Measurements from ENCODE around the gene TMOD1. TPM values are rescaled to one million over a fixed set of nuclear protein-coding genes. Genes with fewer than 3 reads are reported as not detected.
"Not testable (repeated sequence)": the region's sequence is repeated elsewhere in the genome, so short reads cannot be mapped to it uniquely, and the experiment has no call there.

Gene TMOD1
- total RNA-seq, 1 experiment from 2014 or later, result not detected

- in situ Hi-C loops (cut with HindIII; ENCODE audit: low sequenced_read_pairs), result no loop called here
- no peak for DNase-seq (ENCODE audit: low spot score)
These were observed 103.6 kb downstream of the TMOD1 start for GRCh38 chr9:97604901-97605645.

DNA sequence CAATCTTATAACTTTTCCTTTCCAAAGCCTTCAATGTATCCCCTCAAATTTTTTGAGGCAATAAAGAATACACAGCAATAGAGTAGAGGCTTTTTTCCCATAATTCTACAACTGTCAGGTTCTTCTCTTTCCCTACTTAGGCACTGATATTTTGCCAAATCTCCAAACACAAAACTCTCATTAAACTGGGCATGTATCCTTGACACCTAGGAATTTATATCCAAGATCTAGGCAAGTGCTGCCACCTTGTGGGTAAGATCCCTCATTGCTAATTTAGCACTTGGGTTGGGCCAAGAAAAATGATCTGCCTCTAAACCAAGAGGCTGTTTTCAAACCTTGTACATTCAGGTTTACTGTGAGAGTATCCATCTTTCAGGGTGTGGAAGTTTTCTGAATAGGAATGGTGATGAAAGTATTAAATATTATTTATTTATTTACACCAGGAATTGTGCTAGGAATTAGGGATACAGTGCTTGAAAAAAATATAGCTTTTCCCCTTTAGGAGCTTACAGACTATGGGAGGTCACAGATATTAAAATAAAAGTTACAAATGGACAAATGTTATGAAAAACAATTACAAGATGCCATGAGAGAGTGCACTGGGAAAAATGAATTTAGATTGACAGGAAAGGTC, 114.1 kb downstream of the TMOD1 start:
- peak; percentile 89 for DNase-seq (ENCODE audit: low spot score)
- in situ Hi-C loops (cut with HindIII; ENCODE audit: low sequenced_read_pairs), result no loop called here

DNA sequence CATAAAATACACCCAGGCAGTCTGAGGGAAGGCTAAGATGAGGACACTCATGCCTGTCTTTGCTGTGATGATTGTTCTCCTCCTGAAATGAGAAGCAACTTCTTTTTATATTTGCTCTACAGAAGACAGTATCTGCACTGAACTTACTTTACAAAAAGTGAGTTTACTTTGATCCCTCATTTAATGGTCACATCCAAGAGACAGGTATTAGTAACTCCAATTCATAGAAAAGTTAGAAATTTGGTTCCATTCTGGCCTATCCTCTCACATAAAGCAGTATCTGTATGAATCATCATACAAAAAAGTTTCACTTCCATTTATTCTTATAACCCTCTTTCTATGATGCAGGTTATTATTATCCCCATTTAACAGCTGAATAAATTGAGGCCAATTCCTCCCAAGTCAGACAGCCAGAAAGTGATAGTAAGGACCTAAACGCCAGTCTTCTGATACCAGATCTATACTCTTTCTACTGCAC, 116.5 kb downstream of the TMOD1 start:
- no peak for DNase-seq (ENCODE audit: low spot score)
- in situ Hi-C loops (cut with HindIII; ENCODE audit: low sequenced_read_pairs), result no loop called here

DNA sequence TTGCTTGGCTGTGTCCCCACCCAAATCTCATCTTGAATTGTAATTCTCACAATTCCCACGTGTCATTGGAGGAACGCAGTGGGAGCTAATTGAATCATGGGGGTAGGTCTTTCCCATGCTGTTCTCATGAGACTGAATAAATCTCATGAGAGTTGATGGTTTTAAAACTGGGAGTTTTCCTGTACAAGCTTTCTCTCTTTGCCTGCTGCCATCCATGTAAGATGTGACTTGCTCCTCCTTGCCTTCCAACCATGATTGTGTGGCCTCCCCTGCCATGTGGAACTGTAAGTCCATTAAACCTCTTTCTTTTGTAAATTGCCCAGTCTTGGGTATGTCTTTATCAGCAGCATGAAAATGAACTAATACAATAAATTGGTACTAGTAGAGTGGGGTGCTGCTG, 118.6 kb downstream of the TMOD1 start:
- DNase-seq (ENCODE audit: low spot score); in situ Hi-C loops (cut with HindIII; ENCODE audit: low sequenced_read_pairs): not testable (repeated sequence)

DNA sequence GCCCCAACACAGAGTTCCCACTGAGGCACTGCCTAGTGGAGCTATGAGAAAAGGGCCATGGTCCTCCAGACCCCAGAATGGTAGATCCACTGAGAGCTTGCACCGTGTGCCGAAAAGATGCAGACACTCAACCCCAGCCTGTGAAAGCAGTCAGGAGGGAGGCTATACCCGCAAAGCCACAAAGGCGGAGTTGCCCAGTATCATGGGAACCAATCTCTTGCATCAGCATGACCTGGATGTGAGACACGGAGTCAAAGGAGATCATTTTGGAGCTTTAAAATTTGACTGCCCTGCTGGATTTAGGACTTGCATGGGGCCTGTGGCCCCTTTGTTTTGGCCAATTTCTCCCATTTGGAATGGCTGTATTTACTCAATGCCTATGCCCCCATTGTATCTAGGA, 121.0 kb downstream of the TMOD1 start:
- DNase-seq (ENCODE audit: low spot score); in situ Hi-C loops (cut with HindIII; ENCODE audit: low sequenced_read_pairs): not testable (repeated sequence)

- in situ Hi-C loops (cut with HindIII; ENCODE audit: low sequenced_read_pairs), result no loop called here
- DNase-seq (ENCODE audit: low spot score), result no peak
These were observed 122.5 kb downstream of the TMOD1 start for GRCh38 chr9:97623946-97624345.

DNA sequence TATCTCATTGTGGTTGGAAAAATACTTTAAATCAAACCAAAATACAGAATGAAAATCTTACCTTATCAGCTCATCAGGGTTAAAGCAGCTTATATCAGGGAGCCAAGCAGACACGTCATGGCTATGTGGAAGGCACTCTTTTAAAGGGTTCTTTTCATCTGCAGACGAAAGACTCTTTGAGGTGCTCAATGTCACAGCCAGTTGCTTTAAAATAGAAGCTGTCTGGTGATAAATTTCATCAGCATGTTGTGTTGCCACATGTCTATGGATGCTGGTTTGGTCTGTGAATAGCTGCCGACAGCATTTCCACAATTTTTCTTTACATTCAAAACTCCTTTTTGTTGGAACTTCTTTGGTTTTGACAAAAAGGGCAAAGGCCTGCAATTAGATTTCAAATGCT, 124.2 kb downstream of the TMOD1 start:
- no peak for DNase-seq (ENCODE audit: low spot score)
- in situ Hi-C loops (cut with HindIII; ENCODE audit: low sequenced_read_pairs), result no loop called here

DNA sequence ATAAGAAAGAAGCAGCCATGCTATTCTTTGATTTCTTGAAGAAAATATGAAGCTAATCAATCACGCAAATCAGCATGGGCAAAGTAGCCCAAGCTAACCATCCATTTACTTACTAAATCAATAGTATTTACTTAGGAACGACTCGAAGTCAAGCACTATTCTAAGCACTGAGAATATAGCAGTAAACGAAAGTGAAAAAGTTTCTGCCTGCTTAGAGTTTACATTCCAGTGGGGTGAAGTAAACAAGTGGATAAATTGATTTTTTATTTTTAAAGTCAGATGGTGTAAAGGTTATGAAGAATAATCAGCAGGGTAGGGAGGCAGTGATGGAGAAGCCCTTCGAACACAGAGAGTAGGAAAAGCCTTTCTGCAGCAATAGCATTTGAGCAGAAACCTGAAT, 126.2 kb downstream of the TMOD1 start:
- DNase-seq (ENCODE audit: low spot score), result no peak
- in situ Hi-C loops (cut with HindIII; ENCODE audit: low sequenced_read_pairs), result no loop called here

DNA sequence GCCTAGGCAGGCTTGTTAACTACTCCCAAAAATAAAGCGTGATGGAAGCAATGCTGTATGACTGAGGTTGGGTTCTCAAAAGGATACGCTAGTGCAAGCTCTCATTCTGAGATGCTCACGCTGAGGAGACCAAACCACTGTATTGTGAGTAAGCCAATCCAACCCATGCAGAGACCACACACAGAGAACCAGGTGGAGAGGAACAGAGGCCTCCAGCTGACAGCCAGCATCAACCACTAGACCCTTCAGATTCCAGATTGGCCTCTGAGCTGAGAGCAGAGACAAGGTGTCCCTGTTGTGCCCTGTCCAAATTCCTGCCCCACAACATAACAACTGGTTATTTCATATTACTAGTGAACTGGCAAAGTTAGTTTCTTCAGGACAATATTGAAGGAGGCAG, 127.2 kb downstream of the TMOD1 start:
- in situ Hi-C loops (cut with HindIII; ENCODE audit: low sequenced_read_pairs), result no loop called here
- no peak for DNase-seq (ENCODE audit: low spot score)

DNA sequence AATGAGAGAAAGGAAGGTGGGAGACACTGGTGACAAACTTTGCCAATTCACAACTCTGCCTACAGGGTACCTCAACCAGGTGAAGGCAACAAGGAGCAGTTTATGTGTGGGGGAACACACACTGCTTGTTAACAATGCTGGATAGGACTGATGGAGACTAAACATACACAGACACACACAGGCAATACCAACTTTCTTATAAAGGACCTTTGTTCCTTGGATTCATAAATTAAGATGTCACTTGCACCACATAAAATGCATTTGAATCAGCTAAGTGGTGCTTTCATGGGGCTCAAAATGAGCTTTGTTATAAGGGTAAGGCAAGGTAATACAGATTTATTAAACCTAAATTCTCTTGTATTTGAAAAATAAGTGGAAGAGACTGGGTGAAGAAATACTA, 127.7 kb downstream of the TMOD1 start:
- in situ Hi-C loops (cut with HindIII; ENCODE audit: low sequenced_read_pairs), result no loop called here

GRCh38 chr9:97630591-97630990, 129.1 kb downstream of the TMOD1 start:
- DNase-seq (ENCODE audit: low spot score), result no peak
- in situ Hi-C loops (cut with HindIII; ENCODE audit: low sequenced_read_pairs), result no loop called here

More for the DNA sequence above, 127.7 kb downstream of the TMOD1 start:
- DNase-seq (ENCODE audit: low spot score), result no peak

DNA sequence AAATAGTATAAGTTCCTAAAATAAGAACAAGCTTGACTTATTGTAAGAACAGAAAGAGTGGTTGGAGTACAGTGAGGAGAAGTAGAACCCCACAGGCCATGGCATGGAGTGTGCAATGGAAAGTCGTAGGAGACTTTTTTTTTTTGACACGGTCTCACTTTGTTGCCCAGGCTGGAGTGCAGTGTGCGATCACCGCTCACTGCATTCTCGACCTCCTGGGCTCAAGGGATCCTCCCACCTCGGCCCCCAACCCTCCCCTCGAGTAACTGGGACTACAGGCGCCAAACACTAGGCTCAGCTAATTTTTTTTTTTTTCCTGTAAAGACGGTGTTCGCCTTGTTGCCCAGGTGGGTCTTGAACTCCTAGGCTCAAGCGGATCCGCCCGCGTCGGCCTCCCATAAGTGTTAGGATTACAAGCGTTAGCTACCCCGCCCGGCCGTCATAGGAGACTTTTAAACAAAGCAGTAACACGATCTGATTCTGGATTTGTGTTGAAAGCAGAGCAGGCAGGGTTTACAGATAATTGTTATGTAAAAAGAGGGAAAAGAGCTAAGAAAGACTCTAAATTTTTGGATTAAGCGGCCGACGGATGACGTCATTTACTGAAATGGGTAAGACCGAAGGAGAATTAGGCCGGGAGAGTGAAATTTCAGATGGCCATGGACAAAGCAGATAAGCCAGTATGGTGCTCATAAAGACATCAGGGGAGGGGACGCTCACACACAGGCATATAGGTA, 130.9 kb downstream of the TMOD1 start:
- DNase-seq (ENCODE audit: low spot score), result peak; percentile 70

DNA sequence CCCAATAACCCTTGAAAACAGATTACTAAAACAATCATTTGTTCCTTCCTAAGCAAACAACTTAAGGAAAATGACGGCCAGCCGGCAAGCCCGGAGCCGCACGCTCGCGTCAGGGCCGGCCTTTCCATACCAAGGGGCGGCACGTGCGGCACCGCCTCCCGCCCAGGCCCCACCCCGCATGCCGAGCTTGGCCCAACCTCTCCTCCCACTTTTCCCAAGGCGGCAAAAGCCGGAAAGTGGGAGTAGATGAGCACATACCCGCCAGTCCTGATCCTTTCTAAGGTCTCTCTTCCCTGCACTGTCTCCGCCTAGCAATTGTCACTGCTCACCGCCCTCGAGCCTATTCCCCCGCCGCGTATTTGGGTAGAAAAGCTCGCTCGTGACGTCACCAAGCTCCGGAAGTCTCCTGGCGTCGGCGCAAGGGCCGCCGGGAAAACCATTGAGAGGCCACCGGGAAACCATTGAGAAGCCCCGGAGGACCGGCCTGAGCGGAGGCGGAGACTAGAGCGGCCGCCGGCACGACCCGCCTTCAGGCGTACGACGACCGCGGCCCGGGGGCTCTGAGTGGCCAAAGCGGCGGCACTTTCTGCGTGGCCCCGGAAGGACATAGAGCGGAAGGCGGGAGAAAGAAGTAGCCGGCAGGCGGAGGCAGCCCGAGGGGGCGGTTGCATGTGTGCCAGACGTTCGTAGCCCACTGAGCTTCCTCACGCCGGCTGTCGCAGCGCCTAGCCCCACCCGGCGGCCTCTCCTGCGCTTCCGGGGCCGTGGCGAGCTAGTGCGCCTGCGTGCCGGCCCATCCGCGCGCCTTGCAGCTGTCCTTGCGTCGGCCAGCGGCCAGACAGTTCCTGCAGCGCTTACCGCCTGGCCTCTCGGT, 131.8 kb downstream of the TMOD1 start, which contains the start of the genes NCBP1 and TSTD2:
Gene NCBP1, plus strand, starts transcription at position 837 of the 874 bp plus-strand sequence. CDS start 61 bp downstream, outside the sequence.
Gene TSTD2, minus strand, starts transcription at position 384 of the 874 bp plus-strand sequence. CDS start 5,806 bp downstream, outside the sequence.
- DNase-seq (ENCODE audit: low spot score), result peak; percentile 98
- in situ Hi-C loops (cut with HindIII; ENCODE audit: low sequenced_read_pairs), result no loop called here

More for the DNA sequence above, 130.9 kb downstream of the TMOD1 start:
- in situ Hi-C loops (cut with HindIII; ENCODE audit: low sequenced_read_pairs), result no loop called here

DNA sequence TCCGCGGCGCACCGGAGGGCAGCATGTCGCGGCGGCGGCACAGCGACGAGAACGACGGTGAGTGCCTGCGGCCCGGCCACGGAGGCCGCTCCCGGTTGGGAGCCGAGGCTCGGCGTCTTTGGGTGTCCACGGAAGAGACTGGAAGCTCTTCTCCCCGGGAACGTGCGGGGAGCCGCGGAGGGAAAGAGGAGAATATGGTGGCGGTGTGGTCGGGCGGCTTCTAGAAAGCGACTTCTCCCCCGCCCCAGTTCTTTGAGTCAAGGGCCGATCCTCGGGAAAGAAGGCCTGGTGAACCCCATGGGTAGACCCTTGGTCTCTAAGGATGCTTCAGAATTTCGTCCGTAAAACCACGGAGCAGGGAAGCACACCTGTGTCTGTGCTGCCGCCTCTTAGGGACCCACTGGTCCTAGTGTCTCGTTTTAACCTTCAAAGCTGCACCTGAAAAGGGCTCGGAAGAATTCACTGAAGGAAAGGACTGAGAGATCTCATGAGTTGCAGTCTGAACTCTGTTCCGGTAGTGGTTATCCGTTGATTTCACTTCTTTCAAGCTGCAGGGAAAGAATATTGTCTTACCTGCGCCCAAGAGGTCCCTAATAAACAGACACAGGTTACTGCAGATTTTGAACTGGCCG, 132.5 kb downstream of the TMOD1 start:
- in situ Hi-C loops (cut with HindIII; ENCODE audit: low sequenced_read_pairs), result no loop called here
- no peak for DNase-seq (ENCODE audit: low spot score)

DNA sequence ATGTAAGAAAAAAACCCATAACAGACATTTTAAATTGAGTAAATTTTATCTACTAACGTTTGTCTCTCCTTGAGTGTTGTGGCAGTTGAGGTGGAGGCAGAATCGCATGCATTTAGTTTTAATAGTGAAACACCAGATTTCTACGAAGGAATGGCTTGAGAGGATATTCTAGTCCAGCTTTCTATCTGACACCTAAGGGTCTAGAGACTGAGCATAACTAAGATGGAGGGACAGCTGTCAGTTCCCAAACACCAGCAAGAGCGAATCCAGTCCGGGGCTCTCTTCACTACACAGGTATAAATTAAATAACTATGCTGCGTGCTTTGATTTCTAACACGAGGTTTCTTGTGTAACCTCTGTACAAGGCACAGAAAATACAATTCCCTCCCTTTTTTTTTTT, 133.6 kb downstream of the TMOD1 start:
- in situ Hi-C loops (cut with HindIII; ENCODE audit: low sequenced_read_pairs), result no loop called here
- no peak for DNase-seq (ENCODE audit: low spot score)

DNA sequence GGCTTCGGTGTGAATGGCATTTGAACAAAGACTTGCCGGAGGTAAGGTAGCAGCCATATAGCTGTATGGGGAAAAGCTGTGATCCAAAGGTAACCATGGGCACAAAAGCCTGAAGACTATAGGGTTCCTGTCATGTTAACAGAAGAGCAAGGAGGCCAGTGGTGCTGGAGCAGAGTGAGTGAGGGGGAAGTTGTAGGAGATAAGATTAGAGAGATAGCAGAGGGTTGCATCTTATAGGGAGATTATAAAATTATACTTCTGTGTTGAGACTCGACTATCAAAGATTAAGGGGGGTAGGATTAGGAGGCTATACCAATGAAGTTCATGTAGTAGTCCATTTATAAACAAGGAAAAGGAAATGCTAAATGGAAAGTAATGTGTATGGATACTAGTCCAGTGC, 135.4 kb downstream of the TMOD1 start:
- no peak for DNase-seq (ENCODE audit: low spot score)
- in situ Hi-C loops (cut with HindIII; ENCODE audit: low sequenced_read_pairs), result no loop called here

DNA sequence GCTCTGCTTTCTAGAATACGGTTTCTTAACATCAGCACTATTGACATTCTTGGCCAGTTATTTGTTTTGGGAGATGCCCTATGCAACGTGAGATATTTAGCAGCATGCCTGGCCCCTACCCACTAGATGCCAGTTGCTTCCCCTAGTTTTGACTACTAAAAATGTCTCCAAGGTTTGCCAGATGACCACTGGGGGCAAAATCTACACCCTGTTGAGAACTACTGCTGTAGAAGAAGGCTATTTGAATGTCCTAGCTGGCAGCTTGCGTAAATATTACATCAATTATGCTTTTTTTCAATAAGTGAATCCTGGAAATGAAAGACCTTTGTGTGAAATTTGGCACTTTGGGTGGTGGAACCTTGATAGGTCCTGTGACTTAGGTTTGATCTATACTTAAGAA, 137.2 kb downstream of the TMOD1 start:
- no peak for DNase-seq (ENCODE audit: low spot score)
- in situ Hi-C loops (cut with HindIII; ENCODE audit: low sequenced_read_pairs), result no loop called here

DNA sequence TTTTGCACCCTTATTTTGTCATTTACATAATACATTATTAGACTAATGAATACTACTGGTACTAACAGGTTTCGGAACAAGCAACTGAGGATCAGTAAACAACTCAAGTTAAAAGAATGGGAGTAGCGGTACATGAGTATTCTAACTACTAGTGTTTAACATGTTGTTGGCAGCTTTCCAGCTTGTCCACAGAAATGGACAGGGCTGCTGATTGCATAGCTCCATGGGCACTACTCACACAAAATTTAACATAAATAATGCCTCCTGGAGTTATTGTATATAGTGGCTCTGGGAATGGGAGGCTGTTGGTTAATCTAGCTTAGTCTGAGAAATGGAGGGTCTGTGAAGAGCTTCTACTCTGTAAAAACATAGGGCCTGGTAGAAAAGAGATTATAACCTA, 138.9 kb downstream of the TMOD1 start:
- in situ Hi-C loops (cut with HindIII; ENCODE audit: low sequenced_read_pairs), result no loop called here
- DNase-seq (ENCODE audit: low spot score), result no peak
